ENCODE results near the gene ATE1.

GRCh38 chr10:121710971-121711370 is 216.9 kb downstream of the ATE1 start:
- no peak for TF ChIP-seq CTCF (IDR thresholded peaks at IDR 0.05)
- TF ChIP-seq POLR2A (IDR thresholded peaks at IDR 0.05) = no peak

All from uterus (tissue), 2 donors.